22Rv1 (cell line): Measurements from ENCODE around the gene BST1.

ENCODE experiments used
- H3K27ac ChIP-seq: fragments of 450-650 bp; 2 replicates; pipeline ENCODE4 v1.5.1; 2017
- CTCF ChIP-seq: fragments of 450-650 bp; IDR thresholded peaks from 2 replicates; pipeline ENCODE4 v1.5.1; 2017; ENCODE audit warnings: mild to moderate bottlenecking
- ZFX ChIP-seq: fragments of 450-650 bp; IDR thresholded peaks from 2 replicates; pipeline ENCODE4 v1.6.1; 2017; ENCODE audit warnings: antibody characterized with exemption, borderline replicate concordance

Gene BST1

DNA sequence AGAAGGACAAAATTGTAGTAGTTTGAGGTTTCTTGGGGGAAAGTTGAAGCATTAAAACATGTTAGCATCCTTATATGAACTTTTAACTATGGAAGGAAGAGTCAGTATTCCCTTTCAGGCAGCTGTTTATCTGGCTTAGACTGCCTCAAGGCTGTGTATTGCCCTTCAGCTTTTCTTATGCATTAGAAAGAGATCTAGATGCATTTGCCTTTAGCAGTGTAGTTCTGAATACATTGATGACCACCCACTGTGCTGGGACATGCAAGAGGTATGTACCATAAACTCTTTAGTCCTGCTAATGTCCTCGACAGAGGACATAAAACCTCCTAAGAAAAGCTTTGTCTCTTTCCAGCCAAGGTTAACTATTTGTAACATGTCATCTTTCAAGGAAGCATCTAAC, 18.4 kb upstream of the BST1 start:
- no peak overlapping the region for H3K27ac ChIP-seq
- TF ChIP-seq ZFX (no peak), CTCF (no peak)

- TF ChIP-seq ZFX (no peak), CTCF (no peak)
- no peak overlapping the region for H3K27ac ChIP-seq
These were observed 14.8 kb upstream of the BST1 start for GRCh38 chr4:15688051-15688450.

DNA sequence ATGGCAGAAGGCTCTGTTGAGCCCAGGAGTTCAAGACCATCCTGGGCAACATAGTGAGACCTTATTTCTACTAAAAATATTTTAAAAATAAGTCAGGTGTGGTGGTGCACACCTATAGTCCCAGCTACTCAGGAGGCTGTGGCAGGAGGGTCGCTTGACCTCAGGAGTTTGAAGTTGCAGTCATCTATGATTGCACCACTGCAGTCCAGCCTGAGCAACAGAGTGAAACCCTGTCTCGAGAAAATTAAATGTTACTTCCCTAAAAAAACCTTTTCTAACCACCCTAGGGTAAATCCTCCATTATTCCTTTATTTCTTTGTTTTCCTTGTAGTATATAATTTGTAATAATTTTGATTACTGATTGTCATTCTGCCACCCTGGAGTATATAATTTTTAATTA, 13.3 kb upstream of the BST1 start:
- no peak for TF ChIP-seq ZFX
- TF ChIP-seq CTCF: no peak
- no peak overlapping the region for H3K27ac ChIP-seq

- H3K27ac ChIP-seq: no peak overlapping the region
These were observed 12.7 kb upstream of the BST1 start for GRCh38 chr4:15690020-15690809.

DNA sequence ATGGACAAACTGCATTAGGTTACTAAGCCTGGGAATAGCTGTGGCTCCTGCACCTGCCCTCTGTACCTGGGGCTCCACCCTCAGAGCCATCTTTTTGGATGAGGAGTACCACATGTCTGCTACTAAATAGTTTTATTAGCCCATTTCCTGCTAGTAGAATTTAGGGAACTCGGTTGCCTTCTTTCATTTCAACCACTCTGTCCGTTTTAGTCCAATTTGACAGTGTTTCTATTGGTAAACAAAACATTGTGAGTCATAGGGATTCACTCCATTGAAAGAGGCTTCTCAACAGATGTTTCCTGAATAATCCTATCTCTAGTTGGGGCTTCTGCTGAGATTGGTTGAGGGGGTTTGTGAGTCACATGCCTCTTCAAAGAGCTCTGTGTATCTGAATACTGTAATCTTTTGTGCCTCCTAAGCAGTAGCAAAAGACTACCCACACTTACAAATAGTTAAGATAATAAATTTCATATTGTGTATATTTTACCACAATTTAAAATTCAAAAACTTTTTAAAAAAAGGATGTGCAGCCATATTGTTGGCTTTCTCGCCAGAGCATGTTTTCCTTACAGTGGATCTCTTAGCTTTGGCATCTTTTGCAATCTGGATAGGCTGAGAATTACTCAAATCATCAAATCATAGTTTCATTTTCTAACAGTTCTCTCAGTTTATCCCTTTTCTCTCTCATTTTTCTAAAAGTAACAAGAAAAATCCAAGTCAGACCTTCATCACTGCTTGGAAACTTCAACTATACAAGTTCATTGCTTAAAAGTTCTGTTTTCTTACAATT, 11.3 kb upstream of the BST1 start:
- no peak overlapping the region for H3K27ac ChIP-seq
- TF ChIP-seq CTCF (no peak), ZFX (no peak)

More at GRCh38 chr4:15690020-15690809, 12.7 kb upstream of the BST1 start:
- TF ChIP-seq ZFX (no peak), CTCF (no peak)

- no peak overlapping the region for H3K27ac ChIP-seq
- TF ChIP-seq CTCF (no peak), ZFX (no peak)
These were observed 10.3 kb upstream of the BST1 start for GRCh38 chr4:15692602-15693001.

DNA sequence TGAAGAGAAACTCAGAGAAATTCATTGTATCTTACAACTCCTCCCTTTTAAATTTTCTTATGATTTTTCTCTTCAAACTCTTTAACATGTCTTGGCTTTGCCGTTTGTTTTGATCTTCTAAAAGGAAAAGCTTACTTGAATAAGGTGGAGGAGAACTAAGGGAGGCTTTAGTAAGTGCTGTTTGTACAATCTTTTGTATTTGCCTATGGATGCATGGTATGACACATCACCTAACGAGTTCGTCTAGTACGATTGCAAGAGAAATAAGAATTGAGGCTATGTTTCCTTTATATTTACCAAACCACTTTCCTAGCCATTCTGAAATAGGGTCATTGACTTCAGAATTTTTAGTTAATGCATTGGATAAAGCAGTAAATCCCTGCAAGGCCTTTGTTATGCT, 8.4 kb upstream of the BST1 start:
- TF ChIP-seq CTCF: no peak
- TF ChIP-seq ZFX: no peak
- no peak overlapping the region for H3K27ac ChIP-seq
